GM18507 (cell line): Measurements from ENCODE around the gene FAM118B.

Source experiments
- DNase-seq: peaks from one replicate; pipeline ENCODE4 v3.0.0; 2011; ENCODE audit warnings: low read depth; ENCODE audit not compliant: insufficient read length; ENCODE audit errors: extremely low spot score
- FAIRE-seq: peaks from 2 replicates; lab custom pipeline; 2011; peaks lifted over from hg19 to GRCh38; lab: Jason Lieb, UNC

The FAM118B gene

DNA sequence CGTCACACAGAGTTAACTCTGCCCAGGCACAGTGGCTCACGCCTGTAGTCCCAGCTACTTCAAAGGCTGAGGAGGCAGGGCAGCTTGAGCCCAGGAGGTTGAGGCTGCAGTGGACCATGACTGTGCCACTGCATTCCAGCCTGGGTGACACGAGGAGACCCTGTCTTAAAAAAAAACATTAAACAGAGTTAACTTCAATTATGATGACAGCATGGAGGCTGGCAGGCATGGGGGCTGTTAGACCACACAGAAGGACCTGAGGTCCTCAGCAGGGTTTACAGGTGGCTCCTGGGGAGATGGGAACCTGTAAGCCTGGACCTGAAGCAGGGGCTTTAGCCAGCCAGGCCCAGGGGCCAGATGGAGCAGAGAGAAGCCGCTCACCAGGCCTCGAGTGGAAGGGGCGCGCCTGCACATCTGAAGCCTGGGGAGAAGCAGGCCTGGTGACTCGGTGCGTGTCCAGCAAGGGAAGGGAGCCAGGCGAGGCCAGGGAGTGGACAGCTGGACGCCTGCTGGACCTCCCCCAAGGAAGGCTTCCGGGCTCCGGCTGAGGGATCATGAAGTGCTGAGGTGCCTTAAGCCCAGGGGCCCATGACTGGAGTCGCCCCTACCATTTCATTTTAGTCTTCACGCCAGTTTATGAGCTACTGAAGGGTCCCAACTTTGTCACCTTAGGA, 25.4 kb upstream of the FAM118B start:
- DNase-seq: no peak
- FAIRE-seq: no peak

DNA sequence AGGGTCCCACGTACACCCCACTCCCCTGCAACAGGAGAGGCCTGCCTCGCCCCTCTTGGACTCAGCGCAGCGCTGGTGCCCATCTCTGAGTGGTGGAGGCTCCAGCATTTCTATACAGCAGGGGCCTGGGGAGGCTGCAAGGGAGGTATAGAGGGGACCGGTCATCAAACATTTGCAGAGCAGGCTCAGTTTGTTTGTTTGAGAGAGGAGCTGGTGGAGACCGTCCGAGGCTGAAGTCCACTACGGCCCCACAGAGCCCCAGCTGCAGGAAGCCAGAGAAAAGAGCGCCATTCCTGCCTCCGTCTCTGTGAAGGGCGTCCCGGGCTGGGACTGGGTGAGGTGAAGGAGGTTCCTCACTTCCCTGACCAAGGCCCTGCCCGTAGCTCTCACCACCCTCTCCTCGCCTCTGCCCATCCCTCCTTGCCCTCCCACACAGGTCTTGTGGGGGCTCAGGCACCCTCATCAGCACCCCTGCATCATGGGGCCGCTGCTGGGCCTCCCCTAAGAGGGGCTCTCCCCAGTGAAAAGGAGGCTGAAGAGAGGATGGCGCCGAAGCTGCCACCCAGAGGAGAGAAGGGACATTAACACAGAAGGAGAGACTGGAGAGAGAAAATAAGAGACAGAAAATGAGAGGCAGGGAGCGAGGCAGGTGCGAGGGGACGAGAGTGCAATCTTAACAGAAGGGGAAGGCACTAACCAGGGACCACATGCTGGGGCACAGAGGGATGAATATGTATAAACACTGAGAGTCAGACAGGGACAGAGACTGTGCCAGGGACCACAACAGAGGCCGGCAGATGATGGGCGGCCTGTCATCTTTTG, 24.7 kb upstream of the FAM118B start:
- DNase-seq (no peak), FAIRE-seq (no peak)

DNA sequence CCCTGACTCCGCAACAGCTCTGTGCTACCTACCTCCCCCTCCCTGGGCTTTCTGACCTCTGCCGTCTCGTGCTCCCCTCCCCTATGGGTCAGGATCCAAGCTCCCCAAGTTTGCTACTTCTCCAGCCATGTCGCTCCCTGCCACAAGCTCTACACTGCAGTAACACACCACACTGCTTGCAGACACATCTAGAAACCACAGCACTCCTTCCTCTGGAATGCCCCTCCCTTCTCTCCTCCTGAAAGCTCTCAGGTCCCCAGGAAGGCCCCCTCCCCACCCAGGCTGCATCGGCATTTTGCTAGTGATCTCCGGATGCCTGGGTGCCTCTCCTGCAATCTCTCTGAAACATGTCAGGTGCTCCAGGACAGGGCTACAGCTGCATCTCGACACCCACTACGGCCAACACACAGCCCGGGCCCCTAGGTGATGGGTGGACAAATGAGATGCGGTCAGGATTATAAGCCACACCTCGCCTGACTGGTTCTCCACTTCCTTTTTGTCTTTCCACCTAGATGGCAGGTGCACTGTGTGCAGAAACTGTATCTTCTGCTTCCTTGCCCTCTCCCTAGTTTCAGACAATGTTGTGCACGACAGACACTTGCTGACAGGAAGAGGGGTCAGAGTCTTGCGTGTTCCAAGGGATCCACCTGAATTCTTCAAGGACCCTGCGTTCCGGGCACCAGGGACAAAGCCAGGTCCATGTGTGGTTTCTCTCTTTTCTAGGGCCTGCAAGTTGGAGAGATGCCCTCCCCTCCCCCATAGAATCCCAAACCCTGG, 23.1 kb upstream of the FAM118B start:
- DNase-seq (peak; percentile 49), FAIRE-seq (peak; percentile 78)

DNA sequence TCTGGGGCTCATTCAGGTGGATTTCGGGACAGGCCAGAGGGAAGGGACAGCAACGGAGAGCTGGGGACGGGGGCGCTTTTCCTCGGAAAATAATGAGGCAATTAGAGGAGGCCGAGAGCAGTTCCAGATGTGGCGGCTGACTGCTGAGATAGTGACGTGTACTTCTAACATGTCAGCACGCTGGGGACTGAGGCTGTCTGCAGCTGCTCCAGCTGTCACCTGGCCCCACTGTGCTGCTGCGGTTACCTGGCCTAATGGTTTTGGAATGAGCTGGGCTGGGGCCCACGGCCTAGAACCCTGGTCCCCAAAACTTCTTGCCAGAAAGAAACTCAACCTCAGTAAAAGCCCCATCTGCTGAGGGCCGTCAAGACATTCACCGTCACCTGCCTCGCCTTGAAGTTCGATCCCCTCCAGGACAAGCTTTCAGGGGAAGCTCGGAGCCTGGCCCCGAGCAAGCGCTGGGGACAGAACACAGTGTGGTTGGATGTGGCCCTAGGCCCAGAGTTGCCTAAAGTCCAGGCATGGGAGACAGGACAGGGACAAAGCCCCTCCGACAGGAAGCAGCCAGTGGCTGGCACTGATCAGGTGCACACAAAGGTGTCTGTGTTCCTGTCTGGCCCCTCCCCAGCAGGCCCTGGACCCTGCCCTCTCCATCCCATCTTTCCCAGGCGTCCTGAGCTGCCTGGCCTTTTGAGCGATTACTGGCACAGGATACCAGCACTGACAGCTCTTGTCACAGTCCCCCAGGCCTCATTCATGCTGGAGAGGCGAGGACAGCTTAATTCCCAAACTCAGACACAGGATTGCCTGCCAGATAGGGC, 22.3 kb upstream of the FAM118B start:
- DNase-seq (no peak), FAIRE-seq (no peak)

DNA sequence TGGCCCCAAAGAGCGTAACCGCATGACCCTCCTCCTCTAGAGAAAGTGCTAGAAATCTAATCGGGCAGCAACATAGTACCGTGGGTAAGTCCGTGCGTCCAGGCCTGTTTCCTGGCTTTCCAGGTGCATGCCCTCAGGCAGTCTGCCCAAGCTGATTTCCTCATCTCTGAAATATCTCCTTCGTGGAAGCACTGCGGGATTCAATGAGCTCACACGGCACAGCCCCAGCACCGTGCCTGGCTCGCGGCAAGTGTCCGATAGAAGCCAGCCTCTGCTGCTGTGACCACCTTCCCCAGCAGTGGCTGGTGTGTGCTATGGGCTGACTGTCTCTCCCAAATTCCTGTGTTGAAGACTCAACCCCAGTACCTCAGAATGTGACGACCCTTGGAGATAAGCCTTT, 20.8 kb upstream of the FAM118B start:
- FAIRE-seq: no peak
- DNase-seq: no peak

DNA sequence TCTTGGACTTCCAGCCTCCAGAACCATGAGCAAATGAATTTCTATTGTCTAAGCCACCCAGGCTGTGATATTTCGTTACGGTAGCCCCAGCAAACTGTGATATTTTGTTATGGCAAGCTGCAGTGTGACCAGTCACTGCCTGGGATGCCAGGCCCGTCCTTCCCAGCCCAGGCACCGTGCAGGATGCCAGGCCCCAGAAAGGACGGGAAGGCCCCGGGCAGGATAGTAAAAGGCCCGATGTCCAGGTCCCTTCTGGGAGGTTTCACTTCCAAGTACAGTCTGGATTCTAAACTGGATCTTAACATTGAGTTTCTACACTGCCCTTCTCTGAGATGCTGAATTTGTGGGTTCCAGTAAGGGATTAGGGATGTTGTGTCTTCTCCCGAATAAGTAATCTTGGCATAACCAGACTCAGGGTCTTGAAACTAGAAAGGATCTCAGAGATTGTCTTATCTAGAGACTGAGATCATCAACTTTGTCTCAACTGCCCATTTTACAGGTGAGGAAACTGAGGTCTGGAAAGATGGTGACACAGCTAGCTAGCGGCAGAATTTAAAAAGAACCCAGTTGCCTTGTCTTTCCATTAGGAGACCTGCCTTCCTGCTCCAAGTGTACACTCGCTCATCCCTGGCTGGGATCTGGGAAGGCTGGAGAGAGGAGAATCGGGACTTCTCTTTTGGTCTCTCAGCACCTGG, 20.1 kb upstream of the FAM118B start:
- no peak for FAIRE-seq
- no peak for DNase-seq

DNA sequence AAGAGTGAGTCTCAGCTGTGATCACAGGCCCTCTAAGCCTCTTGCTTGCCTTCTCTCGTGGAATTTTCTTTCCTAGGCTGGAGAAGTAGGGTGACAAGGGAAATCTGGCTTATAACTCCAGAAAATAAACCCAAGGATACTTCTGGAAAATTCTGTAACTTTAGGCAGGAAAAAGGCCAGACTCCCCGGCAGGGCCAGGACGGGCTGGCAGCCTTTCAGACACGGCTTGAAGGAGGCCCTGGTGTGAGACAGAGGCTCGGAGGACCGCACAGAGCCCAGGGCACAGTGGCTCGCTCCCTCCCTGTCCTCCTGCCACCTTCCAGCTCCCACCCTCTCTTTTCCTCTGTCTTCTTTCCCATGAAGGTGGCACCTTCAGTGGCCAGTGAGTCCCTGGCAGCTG, 19.2 kb upstream of the FAM118B start:
- DNase-seq (no peak), FAIRE-seq (no peak)

DNA sequence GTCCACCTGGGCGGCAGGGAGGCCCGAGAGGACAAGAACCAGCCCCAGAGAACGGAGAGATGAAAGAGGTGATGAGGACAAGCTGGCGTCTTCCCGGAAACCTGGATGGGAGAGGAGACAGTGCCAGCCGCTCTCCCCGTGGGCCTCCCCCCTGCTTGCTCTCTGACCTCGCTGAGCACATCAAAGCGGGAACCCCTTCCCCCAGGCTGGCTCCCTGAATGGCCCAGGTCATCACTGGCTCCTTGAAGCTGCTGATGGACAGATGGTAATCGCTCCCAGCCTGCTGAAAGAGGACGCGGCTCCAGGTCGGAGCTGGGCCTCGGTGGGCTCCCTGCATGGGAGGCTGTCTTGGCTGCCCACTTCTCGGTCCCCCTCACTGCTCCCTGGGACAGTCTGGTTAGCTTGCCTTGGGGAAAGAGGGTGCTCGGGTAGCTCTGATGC, 18.5 kb upstream of the FAM118B start:
- FAIRE-seq (no peak), DNase-seq (no peak)

DNA sequence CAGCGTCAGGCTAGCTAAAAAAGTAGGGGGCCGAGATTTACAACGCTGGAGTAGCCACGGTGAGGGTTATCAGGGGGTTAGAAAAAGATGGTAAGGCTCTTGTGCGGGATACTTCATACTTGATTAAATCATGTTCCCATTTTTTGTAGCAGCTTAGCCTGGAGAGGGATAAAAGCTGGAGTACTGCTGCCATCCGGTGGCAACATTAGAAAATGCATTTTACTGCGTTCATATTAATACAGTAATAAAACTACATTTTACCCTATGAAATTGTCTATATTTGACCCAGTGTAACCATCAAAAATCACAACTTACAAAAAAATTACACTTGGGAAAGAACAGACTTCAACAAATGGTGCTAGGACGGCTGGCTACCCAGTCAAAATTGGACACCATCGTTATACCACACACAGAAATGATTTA, 17.4 kb upstream of the FAM118B start:
- DNase-seq (no peak), FAIRE-seq (peak; percentile 46)

DNA sequence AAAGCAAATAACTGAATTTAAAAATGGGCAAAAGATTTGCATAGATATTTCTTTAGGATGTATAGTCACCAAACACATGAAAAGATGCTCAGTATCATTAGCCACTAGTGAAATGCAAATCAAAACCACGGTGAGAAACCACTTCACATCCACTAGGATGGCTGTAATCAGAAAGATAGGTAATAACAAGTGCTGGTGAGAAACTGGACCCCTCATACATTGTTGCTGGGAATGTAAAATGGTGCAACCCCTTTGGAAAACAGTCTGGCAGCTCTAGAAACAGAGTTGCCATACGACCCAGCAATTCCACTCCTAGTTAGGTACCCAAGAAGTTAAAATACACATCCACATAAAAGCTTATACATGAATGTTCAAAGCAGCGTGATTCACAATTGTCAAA, 16.5 kb upstream of the FAM118B start:
- no peak for DNase-seq
- FAIRE-seq: no peak

DNA sequence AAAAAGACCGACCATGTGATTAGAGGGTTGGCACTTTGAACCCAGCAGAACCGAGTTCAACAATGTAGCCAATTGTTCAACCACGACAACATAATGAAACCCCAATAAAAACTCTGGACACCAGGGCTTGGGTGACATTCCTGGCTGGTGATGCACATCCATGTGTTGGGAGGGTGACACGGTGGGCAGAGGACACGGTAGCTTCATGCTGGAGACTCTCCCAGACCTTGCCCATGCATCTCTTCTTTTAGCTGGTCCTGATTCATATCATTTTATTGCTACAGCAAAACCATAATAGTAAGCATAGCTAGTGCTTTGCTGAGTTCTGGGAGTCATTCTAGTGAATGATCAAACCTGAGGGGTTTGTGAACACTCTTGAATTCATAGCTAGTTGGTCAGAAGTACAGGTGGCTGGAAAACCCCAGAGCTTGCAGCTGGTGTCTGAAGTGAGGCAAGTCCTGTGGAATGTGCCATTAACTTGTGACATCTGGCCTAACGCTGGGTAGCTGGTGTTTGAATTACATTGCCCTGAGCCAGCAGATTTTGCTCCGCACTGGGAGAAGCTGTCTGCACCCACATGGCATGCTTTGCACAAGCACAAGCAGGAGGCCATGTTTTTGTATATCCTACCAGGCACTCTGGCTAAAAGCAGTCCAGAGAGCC, 14.2 kb upstream of the FAM118B start:
- no peak for DNase-seq
- no peak for FAIRE-seq

DNA sequence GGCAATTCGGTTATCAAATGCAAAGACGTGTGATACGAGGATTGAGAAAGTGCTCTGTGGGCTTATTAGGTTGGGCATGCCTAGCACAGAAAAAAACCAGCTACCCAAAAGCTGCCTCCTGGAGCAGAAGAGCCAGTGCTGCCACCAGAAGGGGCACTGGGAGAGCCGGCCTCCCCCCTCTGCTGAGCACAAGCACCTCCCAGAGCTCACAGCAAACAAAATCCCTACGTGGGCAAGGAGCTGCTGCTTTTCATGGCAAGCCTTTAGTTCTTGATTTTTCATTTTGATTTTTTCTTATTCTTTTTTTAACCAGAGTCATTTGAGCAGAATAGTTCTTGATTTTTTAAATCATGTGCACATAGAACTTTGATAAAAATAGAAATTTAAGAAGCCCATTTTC, 12.9 kb upstream of the FAM118B start:
- DNase-seq (no peak), FAIRE-seq (no peak)

DNA sequence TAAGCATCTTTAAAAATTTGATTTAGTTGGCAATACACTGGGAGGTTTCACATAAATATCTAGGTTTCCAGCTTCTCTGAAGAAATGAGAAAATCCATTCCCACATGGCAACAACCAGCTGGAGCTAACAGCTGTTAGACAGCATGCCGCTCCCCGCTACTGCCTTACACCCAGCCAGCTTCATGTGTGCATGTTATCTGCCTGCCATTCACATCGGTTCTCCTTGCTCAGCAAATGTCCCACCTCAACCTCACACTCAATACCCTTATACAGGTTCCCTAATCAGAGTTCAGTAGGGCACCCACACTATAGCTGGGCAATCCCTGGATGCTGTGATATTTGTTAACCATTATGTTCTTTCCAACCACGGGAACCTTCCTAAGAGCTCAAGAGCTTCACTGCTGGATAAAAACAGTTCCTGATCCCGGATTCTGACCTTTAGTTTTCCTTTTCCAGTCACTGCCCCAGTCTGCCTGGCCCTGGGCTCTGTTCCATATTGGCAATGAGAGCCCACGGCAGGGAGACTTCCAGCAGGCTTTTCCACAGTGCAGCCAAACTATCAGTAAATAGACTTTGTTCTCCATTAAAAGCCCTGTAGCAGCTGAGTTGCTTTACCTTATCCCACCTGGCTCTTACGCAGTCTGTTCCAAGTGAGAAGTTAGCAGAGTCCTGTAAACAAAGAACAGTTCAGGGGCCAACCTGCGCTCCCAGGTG, 8.8 kb upstream of the FAM118B start:
- FAIRE-seq (no peak), DNase-seq (no peak)

DNA sequence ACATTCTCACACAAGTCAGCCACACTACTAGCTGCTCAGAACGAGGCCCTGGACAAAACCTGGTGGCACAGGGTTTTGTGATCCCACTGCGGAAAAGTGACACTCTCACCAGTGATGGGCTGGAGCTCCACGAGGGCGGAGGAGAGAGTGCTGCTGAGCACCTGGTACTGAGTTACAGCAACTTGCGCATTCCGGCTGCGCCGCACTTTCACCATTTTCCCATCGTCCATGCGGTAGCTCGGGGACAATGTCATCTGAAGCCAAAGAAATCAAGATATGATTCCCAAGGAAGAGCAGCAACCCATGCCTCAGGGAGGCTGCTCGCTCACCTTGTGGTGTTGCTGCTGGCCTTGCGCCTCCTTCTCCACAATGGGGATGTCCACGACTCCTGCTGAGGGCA, 6.2 kb upstream of the FAM118B start:
- FAIRE-seq (no peak), DNase-seq (no peak)

DNA sequence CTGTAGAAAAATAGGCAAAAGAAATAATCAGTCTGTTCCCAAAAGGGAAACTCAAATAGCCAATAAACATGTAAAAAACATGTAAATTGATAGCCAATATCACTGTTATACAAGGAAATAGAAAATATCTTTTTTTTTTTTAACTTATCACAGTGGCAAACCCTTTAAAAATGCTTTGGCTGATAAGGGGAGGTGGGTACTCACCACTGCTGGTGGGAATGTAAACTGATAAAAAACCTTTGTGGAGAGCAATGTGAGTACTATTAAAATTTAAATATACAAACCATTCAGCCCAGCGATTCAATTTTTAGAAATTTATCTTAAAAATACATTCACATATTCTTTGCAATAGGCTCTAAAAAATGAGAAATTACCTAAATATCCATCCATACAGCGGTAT, 3.7 kb upstream of the FAM118B start:
- DNase-seq: no peak
- FAIRE-seq: no peak

DNA sequence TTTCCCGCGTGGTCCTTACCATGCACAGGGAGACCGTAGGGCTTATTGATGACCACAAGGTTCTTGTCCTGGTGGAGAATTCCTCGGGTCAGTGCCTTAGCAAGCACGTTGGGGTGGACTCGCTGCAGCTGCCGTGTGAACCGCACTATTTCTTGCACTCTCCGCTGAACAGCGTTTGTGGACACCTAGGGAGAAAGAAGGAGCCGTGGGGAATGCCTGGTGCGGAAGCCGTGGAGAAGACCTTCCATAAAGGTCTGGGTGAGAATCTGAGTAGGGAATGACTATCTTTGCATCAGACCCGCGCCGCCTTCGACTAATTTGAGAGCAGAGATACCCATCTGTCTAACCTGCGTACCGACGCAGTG, 729 bp upstream of the FAM118B start:
- FAIRE-seq (no peak), DNase-seq (no peak)

DNA sequence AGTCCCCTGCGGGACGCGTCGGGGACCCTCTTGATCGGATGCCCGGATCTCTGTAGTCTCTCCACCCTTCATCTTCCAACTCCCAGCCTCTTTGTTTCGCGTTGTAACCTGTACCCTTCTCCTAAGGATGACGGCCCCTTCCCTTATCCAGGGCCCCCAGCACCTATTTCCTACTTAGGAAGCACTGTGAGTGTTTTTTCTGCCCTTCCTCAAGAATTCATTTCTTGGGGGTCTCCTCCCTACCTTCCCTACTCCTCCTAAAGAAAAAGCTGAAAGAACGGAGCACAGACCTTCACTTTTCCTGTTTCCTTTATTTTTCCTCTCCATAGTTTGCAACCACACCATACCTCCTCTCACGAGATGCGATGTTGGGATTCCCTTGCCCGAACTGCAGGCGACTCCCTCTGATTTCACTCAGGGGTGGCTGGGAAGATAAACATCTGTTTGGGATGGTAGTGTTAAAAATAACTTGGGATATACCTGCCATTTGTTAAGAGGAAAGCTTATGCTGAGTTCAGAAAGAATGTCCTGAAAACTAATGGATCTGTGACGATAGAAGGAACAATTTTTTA, 593 bp downstream of the FAM118B start:
- no peak for DNase-seq
- no peak for FAIRE-seq

DNA sequence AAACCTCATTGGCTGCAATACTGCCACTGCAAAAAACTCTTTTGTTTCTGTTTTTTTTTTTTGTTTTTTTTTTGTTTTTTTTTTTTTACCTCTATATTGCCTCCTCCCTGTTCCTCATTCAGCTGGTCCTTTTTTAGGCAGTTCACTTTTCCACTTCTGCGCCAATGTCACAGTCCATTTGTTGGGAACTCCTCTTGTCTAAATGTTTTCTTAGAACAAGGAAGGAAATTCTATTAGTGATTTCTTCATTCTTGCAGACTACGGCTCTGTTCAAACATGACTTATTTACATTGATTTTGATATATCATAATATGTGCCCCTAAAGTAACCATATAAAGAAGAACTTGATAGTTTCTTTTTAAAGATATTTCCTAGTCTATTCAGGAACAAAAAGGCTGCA, 2.9 kb downstream of the FAM118B start:
- no peak for FAIRE-seq
- DNase-seq: no peak
